Stimulated activated CD4-positive, alpha-beta T cell treated with anti-CD3 and anti-CD28 coated beads, Interleukin-1b, Interleukin-23, amount 100 ng/mL, for 48 hours (primary cell): ENCODE results near the gene TMEM38A.
A peak's percentile ranks its signal among the peaks of the same experiment; 100 is the strongest.
"Not testable (repeated sequence)": the region's sequence is repeated elsewhere in the genome, so short reads cannot be mapped to it uniquely, and the experiment has no call there.

Source experiments
- DNase-seq: peaks from one replicate; pipeline ENCODE4 v3.0.0-alpha.2; 2020

Gene TMEM38A

GRCh38 chr19:16679811-16680210, 18.9 kb downstream of the TMEM38A start:
- no peak for DNase-seq

GRCh38 chr19:16682539-16682938, 21.6 kb downstream of the TMEM38A start:
- DNase-seq: no peak

GRCh38 chr19:16684216-16684615, 23.3 kb downstream of the TMEM38A start:
- no peak for DNase-seq

GRCh38 chr19:16688084-16688483, 27.1 kb downstream of the TMEM38A start:
- DNase-seq: no peak

GRCh38 chr19:16698914-16699313, 38.0 kb downstream of the TMEM38A start:
- no peak for DNase-seq

GRCh38 chr19:16702123-16702522, 41.2 kb downstream of the TMEM38A start:
- no peak for DNase-seq

- DNase-seq: no peak
Observed at GRCh38 chr19:16703677-16704076, 42.7 kb downstream of the TMEM38A start.

GRCh38 chr19:16710870-16711269, 49.9 kb downstream of the TMEM38A start:
- not testable (repeated sequence) for DNase-seq

- not testable (repeated sequence) for DNase-seq
Observed at GRCh38 chr19:16712295-16712694, 51.4 kb downstream of the TMEM38A start.

GRCh38 chr19:16714702-16715287, 53.9 kb downstream of the TMEM38A start:
- DNase-seq: peak; percentile 59

GRCh38 chr19:16715611-16716010, 54.7 kb downstream of the TMEM38A start:
- DNase-seq: no peak

- no peak for DNase-seq
Observed at GRCh38 chr19:16721051-16721450, 60.1 kb downstream of the TMEM38A start.

GRCh38 chr19:16722591-16722990, 61.7 kb downstream of the TMEM38A start:
- DNase-seq: no peak

GRCh38 chr19:16726916-16727315, 66.0 kb downstream of the TMEM38A start:
- DNase-seq: no peak

GRCh38 chr19:16735650-16736266, 74.8 kb downstream of the TMEM38A start:
- DNase-seq: not testable (repeated sequence)

GRCh38 chr19:16736709-16737108, 75.8 kb downstream of the TMEM38A start:
- no peak for DNase-seq

- DNase-seq: no peak
Observed at GRCh38 chr19:16737911-16738310, 77.0 kb downstream of the TMEM38A start.

- DNase-seq: no peak
Observed at GRCh38 chr19:16739546-16739945, 78.6 kb downstream of the TMEM38A start.
